HG03571 (cell line): ENCODE results near the gene SNAPC4.

Experiments used
- ATAC-seq: cut with Tn5 transposase; IDR thresholded peaks from one replicate; pipeline ENCODE4 v1.9.1; 2021; ENCODE audit not compliant: unreplicated experiment

The SNAPC4 gene, protein sequence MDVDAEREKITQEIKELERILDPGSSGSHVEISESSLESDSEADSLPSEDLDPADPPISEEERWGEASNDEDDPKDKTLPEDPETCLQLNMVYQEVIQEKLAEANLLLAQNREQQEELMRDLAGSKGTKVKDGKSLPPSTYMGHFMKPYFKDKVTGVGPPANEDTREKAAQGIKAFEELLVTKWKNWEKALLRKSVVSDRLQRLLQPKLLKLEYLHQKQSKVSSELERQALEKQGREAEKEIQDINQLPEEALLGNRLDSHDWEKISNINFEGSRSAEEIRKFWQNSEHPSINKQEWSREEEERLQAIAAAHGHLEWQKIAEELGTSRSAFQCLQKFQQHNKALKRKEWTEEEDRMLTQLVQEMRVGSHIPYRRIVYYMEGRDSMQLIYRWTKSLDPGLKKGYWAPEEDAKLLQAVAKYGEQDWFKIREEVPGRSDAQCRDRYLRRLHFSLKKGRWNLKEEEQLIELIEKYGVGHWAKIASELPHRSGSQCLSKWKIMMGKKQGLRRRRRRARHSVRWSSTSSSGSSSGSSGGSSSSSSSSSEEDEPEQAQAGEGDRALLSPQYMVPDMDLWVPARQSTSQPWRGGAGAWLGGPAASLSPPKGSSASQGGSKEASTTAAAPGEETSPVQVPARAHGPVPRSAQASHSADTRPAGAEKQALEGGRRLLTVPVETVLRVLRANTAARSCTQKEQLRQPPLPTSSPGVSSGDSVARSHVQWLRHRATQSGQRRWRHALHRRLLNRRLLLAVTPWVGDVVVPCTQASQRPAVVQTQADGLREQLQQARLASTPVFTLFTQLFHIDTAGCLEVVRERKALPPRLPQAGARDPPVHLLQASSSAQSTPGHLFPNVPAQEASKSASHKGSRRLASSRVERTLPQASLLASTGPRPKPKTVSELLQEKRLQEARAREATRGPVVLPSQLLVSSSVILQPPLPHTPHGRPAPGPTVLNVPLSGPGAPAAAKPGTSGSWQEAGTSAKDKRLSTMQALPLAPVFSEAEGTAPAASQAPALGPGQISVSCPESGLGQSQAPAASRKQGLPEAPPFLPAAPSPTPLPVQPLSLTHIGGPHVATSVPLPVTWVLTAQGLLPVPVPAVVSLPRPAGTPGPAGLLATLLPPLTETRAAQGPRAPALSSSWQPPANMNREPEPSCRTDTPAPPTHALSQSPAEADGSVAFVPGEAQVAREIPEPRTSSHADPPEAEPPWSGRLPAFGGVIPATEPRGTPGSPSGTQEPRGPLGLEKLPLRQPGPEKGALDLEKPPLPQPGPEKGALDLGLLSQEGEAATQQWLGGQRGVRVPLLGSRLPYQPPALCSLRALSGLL (N-terminal part only)

DNA sequence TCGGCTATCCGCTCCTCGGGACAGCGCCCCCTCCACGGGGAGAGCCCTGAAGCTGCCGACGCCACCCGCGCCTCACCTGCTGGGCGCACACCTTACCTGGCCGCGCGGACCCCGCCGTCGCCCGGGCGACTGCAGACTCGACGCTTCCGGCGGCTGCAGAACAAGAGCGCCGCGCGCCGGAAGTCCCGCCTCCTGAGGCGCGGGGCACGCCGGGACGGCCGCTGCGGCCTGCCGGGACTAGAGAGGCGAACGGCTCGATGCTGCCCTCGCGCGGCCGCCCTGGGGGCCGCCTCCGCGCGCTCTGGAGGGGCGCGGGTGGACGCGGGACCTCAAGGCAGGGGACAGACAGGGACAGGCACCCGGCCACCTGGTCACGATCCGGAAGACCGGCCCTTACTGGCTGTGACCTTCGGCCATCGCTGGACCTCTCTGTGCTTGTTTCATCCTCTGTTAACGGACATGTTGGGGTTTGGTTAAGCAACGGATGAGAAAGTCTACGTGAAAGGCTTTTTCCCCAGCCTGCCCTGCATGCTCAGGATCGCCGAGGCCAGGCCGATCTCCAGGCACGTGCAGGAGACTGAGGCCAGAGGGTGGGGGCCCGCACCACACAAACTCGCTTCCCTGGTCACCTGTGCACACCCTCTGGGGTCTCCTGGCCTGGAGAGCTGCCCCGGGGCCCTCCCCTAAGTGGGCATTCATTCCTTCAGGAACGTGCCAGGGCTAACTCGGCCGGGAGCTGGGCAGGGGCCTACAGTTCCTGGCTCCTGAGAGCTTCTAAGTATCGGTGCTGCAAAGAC lies at the start of gene SNAPC4:
TSS of gene SNAPC4 (minus strand) at position 133 of the 797 bp plus-strand sequence. CDS start 1,742 bp downstream, outside the sequence.
- peak; percentile 63 for ATAC-seq

DNA sequence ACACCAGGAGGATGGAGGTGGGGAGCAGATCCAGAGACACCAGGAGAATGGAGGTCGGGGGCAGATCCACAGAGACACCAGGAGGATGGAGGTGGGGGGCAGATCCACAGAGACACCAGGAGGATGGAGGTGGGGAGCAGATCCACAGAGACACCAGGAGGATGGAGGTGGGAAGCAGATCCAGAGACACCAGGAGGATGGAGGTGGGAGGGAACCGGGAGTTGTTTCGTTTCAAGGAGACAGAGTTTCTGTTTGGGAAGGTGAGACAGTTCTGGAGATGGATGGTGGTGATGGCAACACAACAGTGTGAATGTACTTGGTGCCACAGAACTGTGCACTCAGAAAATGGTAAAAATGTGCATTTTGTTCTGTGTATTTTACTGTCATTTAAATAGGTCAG lies 48.7 kb upstream of the SNAPC4 start:
- ATAC-seq: no peak

DNA sequence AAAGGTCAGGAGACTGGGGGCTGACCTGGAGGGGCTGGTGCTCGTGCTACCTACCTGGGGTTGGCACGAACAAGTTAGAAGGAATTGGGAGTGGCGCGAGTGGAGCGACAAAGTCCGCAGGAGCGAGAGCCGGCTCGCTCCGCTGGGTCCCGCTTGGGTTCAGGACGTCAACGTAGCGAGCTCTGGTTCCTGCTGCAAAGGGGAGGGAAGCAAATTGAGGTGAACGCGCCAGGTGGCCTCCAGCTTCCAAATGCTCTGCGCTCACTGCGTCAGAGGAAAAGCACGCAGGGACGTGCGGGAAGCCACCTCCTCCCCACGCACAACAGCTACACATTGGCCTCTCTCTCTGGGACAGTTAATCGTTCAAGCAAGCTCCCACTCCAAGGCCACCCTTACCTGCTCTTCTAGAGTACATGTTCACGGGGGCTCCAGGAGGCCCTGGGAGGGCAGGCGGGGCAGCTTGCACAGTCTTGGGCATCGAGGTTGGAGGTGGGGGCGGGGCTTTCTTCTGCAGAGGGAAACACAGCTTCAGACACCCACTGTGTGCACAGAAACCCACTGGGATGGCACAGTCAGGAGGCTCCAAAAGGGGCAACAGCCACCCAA lies 47.3 kb upstream of the SNAPC4 start:
- ATAC-seq: no peak

DNA sequence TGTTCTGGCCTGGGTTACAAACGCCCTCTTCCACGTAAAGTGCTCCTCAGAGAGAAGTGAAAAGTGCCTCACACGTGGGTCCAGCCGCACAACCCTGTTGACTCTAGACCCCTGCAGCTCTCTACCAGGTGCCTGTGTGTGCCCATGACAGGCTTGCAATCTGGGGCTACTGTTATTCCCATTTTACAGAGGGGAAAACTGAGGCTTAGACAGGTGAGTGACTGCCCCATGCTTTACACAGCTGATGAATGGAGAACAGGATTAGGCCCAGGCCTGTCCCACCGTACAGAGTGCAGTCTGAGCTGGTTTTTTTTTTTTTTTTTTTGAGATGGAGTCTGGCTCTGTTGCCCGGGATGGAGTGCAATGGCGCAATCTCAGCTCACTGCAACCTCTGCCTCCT lies 45.8 kb upstream of the SNAPC4 start:
- no peak for ATAC-seq

DNA sequence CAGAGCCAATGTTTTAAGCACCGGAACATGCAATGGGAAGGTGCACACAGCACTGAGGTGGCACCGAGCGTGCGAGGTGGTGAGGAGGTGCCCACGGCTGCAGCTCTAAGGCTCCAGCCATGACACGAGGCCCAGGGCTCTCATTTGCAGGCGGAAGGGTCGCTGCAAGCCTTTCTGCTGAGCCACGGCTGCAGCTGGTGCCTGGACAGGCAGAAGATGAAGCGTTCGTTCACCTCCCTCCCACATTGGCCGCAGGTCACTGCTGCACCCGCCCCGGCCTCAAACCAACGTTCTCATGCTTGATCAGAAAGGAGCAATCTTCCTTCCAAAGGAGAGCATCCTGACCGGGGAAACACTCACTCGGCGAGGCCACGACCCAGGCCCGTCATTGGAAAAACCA lies 44.1 kb upstream of the SNAPC4 start:
- no peak for ATAC-seq

DNA sequence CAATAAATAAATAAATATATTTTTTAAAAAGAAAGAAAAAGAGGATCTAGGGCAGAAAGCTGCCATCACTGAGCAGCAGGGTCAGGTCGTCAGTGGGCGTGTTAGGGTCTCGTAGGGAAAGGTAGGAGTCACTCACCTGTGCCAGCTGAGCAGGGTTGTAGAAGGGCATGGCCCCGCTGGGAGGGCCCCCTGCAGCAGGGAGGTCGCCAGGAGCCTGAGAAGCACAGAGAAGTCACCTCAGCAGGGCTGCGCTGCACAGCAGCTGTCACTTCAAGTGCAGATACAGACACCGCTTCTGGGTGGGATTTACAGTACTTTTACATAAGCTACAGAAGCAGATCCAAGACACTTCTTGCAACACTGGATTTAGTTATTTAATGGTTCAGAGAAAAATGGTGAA lies 43.7 kb upstream of the SNAPC4 start:
- no peak for ATAC-seq

DNA sequence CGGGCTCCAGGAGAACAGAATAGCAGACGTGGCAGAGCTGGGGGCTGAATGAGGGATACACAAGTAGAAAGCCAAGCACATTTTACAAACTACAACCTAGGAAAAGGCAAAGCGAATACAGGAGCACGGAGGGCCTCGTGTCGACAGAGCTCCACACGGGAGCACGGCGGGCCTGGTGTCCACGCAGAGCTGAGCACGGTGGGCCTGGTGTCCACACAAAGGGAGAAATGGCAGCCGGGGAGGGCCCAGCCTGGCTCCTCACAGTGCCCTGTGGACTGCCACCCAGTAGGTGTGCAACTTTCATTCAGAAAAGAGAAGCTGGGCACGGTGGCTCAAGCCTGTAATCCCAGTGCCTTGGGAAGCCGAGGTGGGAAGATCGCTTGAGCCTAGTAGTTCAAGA lies 43.1 kb upstream of the SNAPC4 start:
- ATAC-seq: no peak

DNA sequence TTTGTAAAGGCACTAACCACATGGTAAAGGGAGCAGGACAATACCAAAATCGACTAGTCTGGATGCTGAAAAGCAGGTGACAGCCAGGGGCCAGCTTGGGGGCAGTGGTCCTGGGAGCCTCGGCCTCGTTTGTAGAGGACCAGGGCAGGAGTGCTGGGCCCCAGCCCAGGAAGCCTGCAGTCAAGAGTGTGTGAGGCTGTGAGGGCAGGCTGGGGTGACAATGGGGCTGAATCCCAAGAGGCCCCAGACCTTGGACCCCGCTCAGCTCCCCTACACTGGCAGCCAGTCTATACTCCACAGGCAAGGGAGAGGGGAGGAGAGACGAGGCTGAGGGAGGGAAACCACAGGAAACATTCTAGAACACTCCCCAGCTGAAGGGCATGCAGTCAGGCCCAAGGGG lies 42.3 kb upstream of the SNAPC4 start:
- ATAC-seq: no peak

DNA sequence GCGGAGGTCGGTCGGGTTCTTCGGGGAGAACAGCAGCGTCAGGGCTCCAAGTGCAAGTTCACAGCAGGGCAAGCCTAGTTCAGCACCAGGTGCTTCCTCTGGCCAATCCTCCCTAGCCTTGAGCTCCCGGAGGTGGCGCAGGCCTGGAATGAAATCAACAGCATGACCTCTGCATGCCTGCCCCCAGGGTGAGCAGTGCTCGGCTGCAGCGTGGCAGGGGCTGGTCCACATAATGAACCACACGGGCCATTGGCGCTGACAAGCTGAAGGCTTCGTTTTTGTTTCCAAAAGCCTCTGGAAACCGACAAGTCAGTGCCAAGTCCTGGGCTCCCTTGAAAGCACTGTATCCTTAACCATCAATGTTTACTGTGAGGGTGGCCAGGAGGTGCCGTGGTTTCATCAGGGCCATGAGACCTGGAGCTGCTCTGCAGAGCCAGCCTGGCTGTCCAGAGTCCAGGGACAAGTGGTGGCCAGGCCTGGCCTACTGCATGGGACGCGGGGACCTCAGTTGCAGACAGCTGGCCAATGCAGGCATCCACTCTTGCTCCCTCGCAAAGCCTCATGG lies 41.8 kb upstream of the SNAPC4 start:
- ATAC-seq: no peak

DNA sequence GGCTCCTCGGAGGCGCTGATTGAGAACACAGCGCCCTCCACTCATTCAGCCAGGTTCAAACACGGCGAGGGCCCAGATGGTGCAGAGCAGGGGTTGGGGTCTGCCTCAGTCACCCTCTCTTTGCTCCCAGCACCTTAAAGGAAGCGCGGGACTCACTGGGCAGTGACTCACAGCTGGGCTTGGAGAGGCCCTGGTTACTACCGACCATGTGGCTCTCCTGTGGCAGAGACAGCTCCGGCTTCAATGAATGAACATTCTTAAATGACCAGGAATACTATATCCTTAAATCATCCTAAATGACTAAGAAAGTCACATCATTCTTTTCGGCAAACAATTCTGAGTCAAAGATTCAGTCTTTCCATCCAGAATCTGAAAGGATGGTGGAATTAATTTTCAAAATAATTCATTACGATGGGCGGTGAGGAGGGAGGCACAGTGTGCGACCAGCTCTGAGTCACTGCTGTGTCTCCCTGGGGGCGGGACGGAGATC lies 41.3 kb upstream of the SNAPC4 start:
- ATAC-seq: no peak

DNA sequence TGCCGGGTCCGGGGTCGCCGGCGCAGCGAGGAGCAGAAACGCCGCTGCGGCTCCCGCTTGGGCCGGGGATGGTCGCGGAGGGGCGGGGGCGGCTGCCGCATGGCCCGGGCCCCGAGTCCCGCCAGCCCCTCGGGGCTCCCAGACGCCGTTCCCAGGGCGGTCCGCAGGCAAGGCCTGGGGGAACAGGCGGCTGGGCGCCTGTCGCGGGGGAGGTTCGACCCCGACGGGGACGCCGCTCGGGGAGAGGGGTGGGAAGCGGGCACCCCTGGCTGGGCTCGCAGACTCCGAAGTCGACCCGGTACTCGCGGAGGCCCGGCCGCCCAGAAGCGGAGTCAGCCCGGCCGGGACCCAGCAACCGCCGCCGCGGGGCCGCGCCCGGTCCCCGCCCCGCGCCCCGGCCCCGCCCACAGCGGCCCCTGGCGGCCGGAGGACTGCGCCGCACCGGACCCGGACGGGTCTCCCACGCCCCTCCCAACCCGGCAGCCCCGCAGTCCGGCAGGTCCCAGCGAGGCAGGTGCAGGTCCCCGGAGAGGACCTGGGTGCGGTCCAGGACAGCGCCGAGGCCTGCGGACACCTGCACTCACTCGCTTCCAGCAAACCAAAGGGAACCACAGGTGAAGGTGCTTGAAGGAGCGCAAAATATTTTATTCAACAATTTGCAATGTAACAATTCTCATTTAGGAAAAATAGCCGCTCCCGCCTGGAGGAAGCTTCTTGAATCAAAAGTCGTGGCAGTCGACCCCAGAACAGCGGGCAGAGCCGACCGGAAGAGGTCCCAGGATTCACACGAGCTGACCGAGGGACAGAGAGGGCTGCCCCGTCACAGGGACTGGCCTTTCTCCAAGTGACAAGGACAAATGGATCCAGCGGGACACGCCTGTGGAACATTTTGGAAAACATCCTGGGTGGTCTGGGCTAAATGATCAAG lies 39.8 kb upstream of the SNAPC4 start, which contains the start of gene INPP5E:
TSS of gene INPP5E (minus strand) at position 365 of the 928 bp plus-strand sequence. CDS start 426 bp downstream, outside the sequence.
- peak; percentile 63 for ATAC-seq

DNA sequence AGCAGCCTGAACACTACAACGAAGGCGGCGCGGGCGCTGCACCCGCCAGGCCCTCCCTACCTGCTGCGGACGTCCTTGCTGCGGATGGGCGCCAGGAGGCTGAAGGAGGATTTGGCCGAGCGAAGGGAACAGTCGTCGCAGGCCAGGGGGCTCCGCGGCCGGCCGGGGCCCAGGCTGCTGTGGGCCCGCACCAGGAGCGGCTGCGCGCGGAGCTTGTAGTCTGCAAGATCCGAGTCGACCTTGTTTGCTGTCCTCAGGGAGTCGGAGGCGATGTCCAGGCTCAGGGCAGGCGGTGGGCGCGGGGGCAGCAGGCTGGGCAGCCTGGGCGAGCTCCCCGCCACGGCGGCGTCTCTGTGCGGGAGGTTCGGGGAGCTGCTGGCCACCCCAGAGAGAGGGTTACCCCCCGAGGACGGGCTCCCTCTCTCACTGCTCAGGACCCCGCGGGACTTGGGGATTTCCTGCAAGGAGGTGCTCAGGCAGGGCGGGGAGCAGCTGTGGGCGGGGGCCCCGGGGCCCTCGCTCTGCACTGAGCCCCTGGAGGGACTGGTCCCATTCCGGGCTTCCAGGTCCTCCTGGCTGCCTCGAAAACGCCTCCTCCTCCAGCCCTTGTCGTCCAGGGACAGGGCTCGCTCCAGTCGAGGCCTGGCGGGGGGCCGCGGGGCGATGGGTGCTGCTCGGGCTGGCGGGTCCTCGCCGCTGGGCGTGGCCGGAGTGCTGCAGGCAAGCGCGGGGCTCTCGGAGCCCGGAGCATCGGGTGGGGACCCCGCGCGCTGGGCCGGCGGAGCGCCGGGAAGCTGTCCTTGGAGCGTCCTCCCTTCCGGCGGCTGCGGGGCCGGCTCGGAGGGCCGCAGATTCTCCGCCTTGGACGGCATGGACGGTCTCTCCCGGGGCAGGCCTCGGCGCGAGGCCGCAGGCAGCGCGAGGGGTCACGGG lies 38.8 kb upstream of the SNAPC4 start:
- ATAC-seq: peak; percentile 37

DNA sequence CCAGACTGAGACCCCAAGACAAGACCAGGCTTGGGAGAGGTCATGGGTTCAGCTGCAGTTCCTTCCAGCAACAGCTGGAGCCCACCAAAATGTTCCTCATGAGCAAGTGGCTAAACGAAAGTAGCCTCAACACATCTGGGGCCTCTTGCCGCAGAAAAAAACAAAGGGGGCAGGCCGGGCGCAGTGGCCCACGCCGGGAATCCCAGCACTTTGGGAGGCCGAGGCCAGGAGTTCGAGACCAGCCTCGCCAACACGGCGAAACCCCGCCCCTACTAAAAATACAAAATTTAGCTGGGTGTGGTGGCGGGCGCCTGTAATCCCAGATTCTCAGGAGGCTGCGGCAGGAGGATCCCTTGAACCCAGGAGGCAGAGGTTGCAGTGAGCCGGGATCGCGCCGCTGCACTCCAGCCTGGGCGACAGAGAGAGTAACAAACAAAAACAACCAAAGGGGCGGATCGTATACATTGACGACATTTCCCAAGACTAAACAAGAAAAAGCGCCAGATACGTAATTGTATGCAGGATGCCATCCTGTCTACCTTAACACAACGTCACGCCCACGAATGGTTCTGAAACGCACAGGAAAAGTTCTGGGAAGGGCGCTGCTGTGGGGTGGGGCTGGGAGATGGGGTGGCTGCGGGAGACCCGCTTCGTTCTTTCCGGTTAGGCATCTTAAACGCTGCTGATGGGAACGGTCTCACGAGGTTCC lies 38.0 kb upstream of the SNAPC4 start:
- no peak for ATAC-seq

DNA sequence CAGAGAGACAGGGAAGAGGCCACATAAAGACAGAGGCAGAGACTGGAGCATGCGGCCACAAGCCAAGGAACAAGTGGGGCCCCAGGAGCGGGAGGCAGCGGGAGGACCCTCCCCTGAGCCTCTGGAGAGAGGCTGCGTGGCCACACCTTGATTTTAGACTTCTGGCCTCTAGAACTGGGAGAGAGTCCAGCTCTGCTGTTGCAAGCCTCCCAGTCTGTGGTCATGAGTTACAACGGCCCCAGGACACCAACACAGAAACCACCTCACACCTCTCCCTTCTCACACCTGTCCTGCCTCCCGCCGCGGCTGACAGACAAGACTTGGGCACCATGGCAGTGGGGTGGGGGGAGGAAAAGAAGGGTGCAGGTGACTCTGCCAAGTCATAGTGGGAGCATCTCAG lies 37.5 kb upstream of the SNAPC4 start:
- no peak for ATAC-seq

DNA sequence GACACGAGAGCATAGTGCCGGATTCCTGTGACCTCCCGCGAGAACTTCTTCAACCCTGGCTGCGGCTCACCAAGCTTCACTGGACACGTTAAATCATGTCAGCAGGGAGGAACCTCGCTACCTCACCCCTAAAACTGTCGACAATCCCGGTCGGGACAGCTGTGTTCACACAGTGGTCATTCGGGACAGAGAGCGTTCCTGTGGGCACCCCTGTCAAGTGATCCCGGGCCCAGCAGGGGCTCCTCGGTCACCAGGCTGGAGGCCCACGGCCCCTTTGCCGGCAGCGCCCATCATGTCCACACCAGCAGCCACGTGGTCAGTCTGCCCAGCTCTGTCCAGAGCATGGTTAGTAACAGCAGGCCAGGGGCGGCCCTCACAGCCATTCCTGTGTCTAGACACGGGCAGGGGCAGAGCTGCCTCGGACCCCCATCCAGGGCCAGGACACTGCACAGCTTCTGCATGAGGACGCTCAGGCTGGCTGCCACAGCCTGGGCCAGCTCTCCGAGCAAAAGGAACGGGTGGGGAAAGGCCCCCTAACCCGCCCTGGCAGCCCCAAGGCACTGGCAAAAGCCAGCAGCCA lies 36.2 kb upstream of the SNAPC4 start:
- ATAC-seq: no peak

DNA sequence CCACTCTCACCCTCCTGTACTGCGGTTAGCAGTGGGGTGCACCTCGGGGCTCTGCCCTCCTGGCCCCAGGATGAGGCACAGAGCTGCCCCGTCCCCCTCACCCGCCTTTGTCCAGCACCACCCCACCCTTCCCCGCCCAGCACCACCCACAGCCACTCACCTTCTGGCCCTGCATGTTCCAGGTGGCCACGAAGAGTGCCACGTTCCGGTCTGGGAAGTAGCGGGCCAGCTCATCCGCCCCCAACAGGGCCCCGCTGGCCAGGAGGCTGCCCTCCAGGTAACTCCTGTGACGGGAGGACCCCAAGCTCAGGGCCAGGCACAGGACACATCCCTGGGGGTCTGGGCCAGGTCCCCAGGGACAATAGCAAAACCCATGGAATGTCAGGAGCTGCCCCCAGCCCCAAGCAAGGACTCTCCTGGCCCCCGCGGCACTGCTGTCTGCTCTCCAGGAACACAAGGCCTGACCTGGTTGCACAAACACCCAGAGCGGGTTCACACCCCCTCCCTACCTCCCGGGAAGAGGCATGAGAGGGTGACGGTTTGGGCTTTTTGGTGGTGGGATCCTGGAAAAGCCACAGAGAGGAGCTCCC lies 34.7 kb upstream of the SNAPC4 start:
- ATAC-seq: no peak
